HCT116 (cell line): Measurements from ENCODE around the gene NECTIN4. TPM values are rescaled to one million over a fixed set of nuclear protein-coding genes. Genes with fewer than 3 reads are reported as not detected.
A peak's percentile ranks its signal among the peaks of the same experiment; 100 is the strongest.

Source experiments
- ATAC-seq: fragments of 200-7000 bp; cut with Tn5 transposase; 2 replicates; pipeline ENCODE4 v1.9.1; 2020; ENCODE audit warnings: mild to moderate bottlenecking, moderate library complexity
- BruUV-seq: library from RNA; stranded (reverse); fragments of 400-500 nt; replicated peaks from 2 replicates; lab custom pipeline; 2021; lab: Mats Ljungman, UMichigan
- CTCF ChIA-PET: fragments of 300-600 bp; sonication (Branson Sonifier 250); formaldehyde crosslinking; loops from one replicate; lab custom pipeline; 2021; ENCODE audit warnings: antibody characterized with exemption; lab: Charles Lee
- POLR2A ChIA-PET: fragments of 300-600, 350-600 bp; sonication (Branson Sonifier 250); formaldehyde crosslinking; loops from one replicate; lab custom pipeline; 2021; ENCODE audit warnings: antibody characterized with exemption; lab: Charles Lee
- RAD21 ChIA-PET, 2 experiments: fragments of 300-600 bp; sonication (Branson Sonifier 250); formaldehyde crosslinking; loops; one replicate each; lab custom pipeline; 2023; ENCODE audit warnings: low total read pairs in 2 of 2; ENCODE audit not compliant: uncharacterized antibody in 2 of 2, unreplicated experiment in 2 of 2, low non-redundant PET in 1 of 2; lab: Charles Lee
- DNase-seq: peaks from one replicate; pipeline ENCODE4 v3.0.0-alpha.2; 2010; ENCODE audit warnings: low read depth, low spot score
- H2AFZ ChIP-seq: fragments of 200-600 bp; shearing (Covaris generic), sonication (generic); 2 replicates; pipeline ENCODE4 v1.6.1; 2017; ENCODE audit warnings: low read depth, mixed run types, mixed read lengths, antibody characterized with exemption, low read length; ENCODE audit not compliant: poor library complexity, severe bottlenecking
- H3K27ac ChIP-seq: 2 replicates; pipeline ENCODE4 v1.5.1; 2012; ENCODE audit warnings: low read depth, low read length
- H3K27me3 ChIP-seq: fragments of 200-600 bp; sonication (generic); 2 replicates; pipeline ENCODE4 v1.6.1; 2016; ENCODE audit warnings: mixed run types, low read length, mixed read lengths; ENCODE audit not compliant: insufficient read depth
- H3K36me3 ChIP-seq, 2 experiments: fragments of 200-500 bp in 1 of 2; fragments of 200-600 bp in 1 of 2; sonication (Bioruptor generic) in 1 of 2; sonication (generic) in 1 of 2; 2 replicates each; pipeline versions ENCODE4 v1.5.1 to v1.6.1; 2014 to 2016; ENCODE audit warnings: low read length in 2 of 2, inconsistent platforms in 1 of 2, mixed read lengths in 1 of 2, mixed run types in 1 of 2; ENCODE audit not compliant: insufficient read depth in 2 of 2, control insufficient read depth in 1 of 2
- H3K4me1 ChIP-seq, 2 experiments: fragments of 200-600 bp in 1 of 2; sonication (generic) in 1 of 2; 2 replicates each; pipeline versions ENCODE4 v1.5.1 to v1.6.1; 2012 to 2017; ENCODE audit warnings: low read length in 2 of 2, inconsistent platforms in 1 of 2, mild to moderate bottlenecking in 1 of 2, mixed read lengths in 1 of 2, mixed run types in 1 of 2, moderate library complexity in 1 of 2; ENCODE audit not compliant: insufficient read depth in 2 of 2, control insufficient read depth in 1 of 2
- H3K4me2 ChIP-seq: fragments of 200-600 bp; sonication (generic); 2 replicates; pipeline ENCODE4 v1.6.1; 2017; ENCODE audit warnings: mixed run types, low read length, mixed read lengths
- H3K4me3 ChIP-seq, 2 experiments: fragments of 200-600 bp in 1 of 2; sonication (generic) in 1 of 2; replicated peaks in 1 of 2; 2 replicates each; pipeline ENCODE4 v1.5.1; 2011 to 2016; ENCODE audit warnings: low read length in 2 of 2, control low read depth in 1 of 2, low read depth in 1 of 2, mild to moderate bottlenecking in 1 of 2, mixed read lengths in 1 of 2, mixed run types in 1 of 2
- H3K79me2 ChIP-seq: fragments of 200-600 bp; sonication (generic); 2 replicates; pipeline ENCODE4 v1.6.1; 2017; ENCODE audit warnings: mild to moderate bottlenecking, mixed run types, low read length, moderate library complexity, mixed read lengths; ENCODE audit not compliant: insufficient read depth
- H3K9ac ChIP-seq: fragments of 200-600 bp; sonication (generic); 2 replicates; pipeline ENCODE4 v1.6.1; 2016; ENCODE audit warnings: low read length, mixed read lengths
- H3K9me2 ChIP-seq: fragments of 200-600 bp; sonication (generic), shearing (Covaris generic); 2 replicates; pipeline ENCODE4 v1.6.1; 2017; ENCODE audit warnings: mixed run types, mild to moderate bottlenecking, moderate library complexity; ENCODE audit not compliant: insufficient read depth
- H3K9me3 ChIP-seq, 2 experiments: fragments of 200-500 bp in 1 of 2; fragments of 200-600 bp in 1 of 2; sonication (Bioruptor generic) in 1 of 2; sonication (generic) in 1 of 2; 2 replicates each; pipeline ENCODE4 v1.6.1; 2014 to 2017; ENCODE audit warnings: low read length in 2 of 2, mixed read lengths in 2 of 2, inconsistent platforms in 1 of 2, low read depth in 1 of 2, mild to moderate bottlenecking in 1 of 2, mixed run types in 1 of 2, moderate library complexity in 1 of 2; ENCODE audit not compliant: control insufficient read depth in 1 of 2, insufficient read depth in 1 of 2
- H4K20me1 ChIP-seq: fragments of 200-600 bp; sonication (generic), shearing (Covaris generic); 2 replicates; pipeline ENCODE4 v1.6.1; 2017; ENCODE audit warnings: mixed run types, mild to moderate bottlenecking, moderate library complexity; ENCODE audit not compliant: insufficient read depth
- CBX3 ChIP-seq: IDR thresholded peaks from 2 replicates; pipeline ENCODE4 v1.6.1; 2012; ENCODE audit warnings: low read depth
- EGR1 ChIP-seq: IDR thresholded peaks from 2 replicates; pipeline ENCODE4 v1.6.1; 2012; ENCODE audit warnings: low read depth
- ELF1 ChIP-seq: IDR thresholded peaks from 2 replicates; pipeline ENCODE4 v1.6.1; 2012; ENCODE audit warnings: low read depth, borderline replicate concordance
- EZH2phosphoT487 ChIP-seq: fragments of 200-600 bp; IDR thresholded peaks from 2 replicates; pipeline ENCODE4 v1.6.1; 2018; ENCODE audit warnings: antibody characterized with exemption, borderline replicate concordance
- FOSL1 ChIP-seq: IDR thresholded peaks from 2 replicates; pipeline ENCODE4 v1.6.1; 2012; ENCODE audit warnings: low read depth
- JUND ChIP-seq: IDR thresholded peaks from 2 replicates; pipeline ENCODE4 v1.6.1; 2012
- POLR2A ChIP-seq: IDR thresholded peaks from 2 replicates; pipeline ENCODE4 v1.7.0; 2011; ENCODE audit warnings: borderline replicate concordance; ENCODE audit not compliant: insufficient read depth, insufficient read length; ENCODE audit errors: extremely low read depth
- POLR2AphosphoS5 ChIP-seq: IDR thresholded peaks from 2 replicates; pipeline ENCODE4 v1.6.1; 2011; ENCODE audit warnings: mild to moderate bottlenecking, low read depth, low read length, moderate library complexity
- RAD21 ChIP-seq: IDR thresholded peaks from 2 replicates; pipeline ENCODE4 v1.6.1; 2012; ENCODE audit warnings: low read depth, mild to moderate bottlenecking
- TCF7L2 ChIP-seq: IDR thresholded peaks from 2 replicates; pipeline ENCODE4 v1.7.0; 2011; ENCODE audit warnings: borderline replicate concordance, inconsistent platforms; ENCODE audit not compliant: insufficient read depth, insufficient read length; ENCODE audit errors: extremely low read depth
- YY1 ChIP-seq: IDR thresholded peaks from 2 replicates; pipeline ENCODE4 v1.6.1; 2011; ENCODE audit warnings: low read length, low read depth, moderate library complexity, mild to moderate bottlenecking; ENCODE audit not compliant: insufficient replicate concordance; ENCODE audit errors: extremely low read depth
- ZBTB33 ChIP-seq: IDR thresholded peaks from 2 replicates; pipeline ENCODE4 v1.6.1; 2011; ENCODE audit warnings: mild to moderate bottlenecking, low read length, moderate library complexity; ENCODE audit not compliant: insufficient replicate concordance; ENCODE audit errors: extremely low read depth
- ZFX ChIP-seq: fragments of 450-650 bp; IDR thresholded peaks from 2 replicates; pipeline ENCODE4 v1.6.1; 2017
- intact Hi-C: fragments of 100-400 bp; cut with micrococcal nuclease; formaldehyde crosslinking; loops from 2 replicates; pipeline ENCODE4 v1.10.0; 2022
- total RNA-seq: library from RNA; stranded (reverse); gene quantifications from one replicate; pipeline ENCODE4 v1.2.1, GENCODE V29; 2021; ENCODE audit not compliant: unreplicated experiment
- TF ChIP-seq, protein P1 (sequence below), 3 experiments: fragments of 200-600 bp in 1 of 3; sonication (generic) in 1 of 3; IDR thresholded peaks in 2 of 3; conservative IDR thresholded peaks in 1 of 3; 2 replicates each; pipeline ENCODE4 v1.5.1; 2012 to 2017; ENCODE audit warnings: low read depth in 2 of 3, low read length in 2 of 3, antibody characterized with exemption in 1 of 3, borderline replicate concordance in 1 of 3, control low read depth in 1 of 3, mild to moderate bottlenecking in 1 of 3, mixed read lengths in 1 of 3, mixed run types in 1 of 3, moderate library complexity in 1 of 3; ENCODE audit not compliant: insufficient read depth in 1 of 3
- TF ChIP-seq, protein P2 (sequence below): IDR thresholded peaks from 2 replicates; pipeline ENCODE4 v1.6.1; 2012; ENCODE audit warnings: low read depth
- TF ChIP-seq, protein P3 (sequence below): IDR thresholded peaks from 2 replicates; pipeline ENCODE4 v1.6.1; 2012

Gene NECTIN4
- total RNA-seq, 1 experiment from 2014 or later = 3.3 TPM

GRCh38 chr1:161082996-161083747, 6.2 kb downstream of the NECTIN4 start:
- H3K4me1 ChIP-seq = peaks cover 34 to 78% of the 10 kb centered on the region in 2 experiments

More at GRCh38 chr1:161082996-161083747, 6.2 kb downstream of the NECTIN4 start:
- intact Hi-C loops = loop anchor here (1.0 kb wide), 1 partner anchor 32 kb away; no protein-coding TSS in a partner anchor
- CTCF ChIA-PET = interaction anchor here (1.1 to 2.4 kb wide), 2 partner anchors 11 to 14 kb away, joined by 3 to 7 read pairs; no protein-coding TSS in a partner anchor
- POLR2A ChIA-PET = interaction anchor here (0.8 to 1.5 kb wide), 4 partner anchors 9 to 38 kb away, joined by 3 to 4 read pairs (median 3); partner anchors contain the start of gene USF1
- H3K9ac ChIP-seq = peak overlapping the region; percentile 46
- H3K9me2 ChIP-seq = no peaks in the 10 kb centered on the region
- RAD21 ChIA-PET = interaction anchor here in 1 of 2 experiments (0.5 kb wide), 1 partner anchor 93 kb away, joined by 3 read pairs; no protein-coding TSS in a partner anchor
- no peaks in the 10 kb centered on the region for H3K9me3 ChIP-seq
- peak overlapping the region; percentile 11 to 40; a peak in 3 of 4 replicates for H3K4me3 ChIP-seq
- peak; percentile 73 for TF ChIP-seq YY1
- no peak for TF ChIP-seq RAD21
- TF ChIP-seq, protein P1, sequence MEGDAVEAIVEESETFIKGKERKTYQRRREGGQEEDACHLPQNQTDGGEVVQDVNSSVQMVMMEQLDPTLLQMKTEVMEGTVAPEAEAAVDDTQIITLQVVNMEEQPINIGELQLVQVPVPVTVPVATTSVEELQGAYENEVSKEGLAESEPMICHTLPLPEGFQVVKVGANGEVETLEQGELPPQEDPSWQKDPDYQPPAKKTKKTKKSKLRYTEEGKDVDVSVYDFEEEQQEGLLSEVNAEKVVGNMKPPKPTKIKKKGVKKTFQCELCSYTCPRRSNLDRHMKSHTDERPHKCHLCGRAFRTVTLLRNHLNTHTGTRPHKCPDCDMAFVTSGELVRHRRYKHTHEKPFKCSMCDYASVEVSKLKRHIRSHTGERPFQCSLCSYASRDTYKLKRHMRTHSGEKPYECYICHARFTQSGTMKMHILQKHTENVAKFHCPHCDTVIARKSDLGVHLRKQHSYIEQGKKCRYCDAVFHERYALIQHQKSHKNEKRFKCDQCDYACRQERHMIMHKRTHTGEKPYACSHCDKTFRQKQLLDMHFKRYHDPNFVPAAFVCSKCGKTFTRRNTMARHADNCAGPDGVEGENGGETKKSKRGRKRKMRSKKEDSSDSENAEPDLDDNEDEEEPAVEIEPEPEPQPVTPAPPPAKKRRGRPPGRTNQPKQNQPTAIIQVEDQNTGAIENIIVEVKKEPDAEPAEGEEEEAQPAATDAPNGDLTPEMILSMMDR (IDR thresholded peaks at IDR 0.05 in 2 of 3, conservative IDR thresholded peaks at IDR 0.05 in 1 of 3; ENCODE audit: borderline replicate concordance in 1 of 3, insufficient read depth in 1 of 3, low read depth in 2 of 3, low read length in 2 of 3) = no peak
- TF ChIP-seq JUND = no peak
- TF ChIP-seq, protein P2, sequence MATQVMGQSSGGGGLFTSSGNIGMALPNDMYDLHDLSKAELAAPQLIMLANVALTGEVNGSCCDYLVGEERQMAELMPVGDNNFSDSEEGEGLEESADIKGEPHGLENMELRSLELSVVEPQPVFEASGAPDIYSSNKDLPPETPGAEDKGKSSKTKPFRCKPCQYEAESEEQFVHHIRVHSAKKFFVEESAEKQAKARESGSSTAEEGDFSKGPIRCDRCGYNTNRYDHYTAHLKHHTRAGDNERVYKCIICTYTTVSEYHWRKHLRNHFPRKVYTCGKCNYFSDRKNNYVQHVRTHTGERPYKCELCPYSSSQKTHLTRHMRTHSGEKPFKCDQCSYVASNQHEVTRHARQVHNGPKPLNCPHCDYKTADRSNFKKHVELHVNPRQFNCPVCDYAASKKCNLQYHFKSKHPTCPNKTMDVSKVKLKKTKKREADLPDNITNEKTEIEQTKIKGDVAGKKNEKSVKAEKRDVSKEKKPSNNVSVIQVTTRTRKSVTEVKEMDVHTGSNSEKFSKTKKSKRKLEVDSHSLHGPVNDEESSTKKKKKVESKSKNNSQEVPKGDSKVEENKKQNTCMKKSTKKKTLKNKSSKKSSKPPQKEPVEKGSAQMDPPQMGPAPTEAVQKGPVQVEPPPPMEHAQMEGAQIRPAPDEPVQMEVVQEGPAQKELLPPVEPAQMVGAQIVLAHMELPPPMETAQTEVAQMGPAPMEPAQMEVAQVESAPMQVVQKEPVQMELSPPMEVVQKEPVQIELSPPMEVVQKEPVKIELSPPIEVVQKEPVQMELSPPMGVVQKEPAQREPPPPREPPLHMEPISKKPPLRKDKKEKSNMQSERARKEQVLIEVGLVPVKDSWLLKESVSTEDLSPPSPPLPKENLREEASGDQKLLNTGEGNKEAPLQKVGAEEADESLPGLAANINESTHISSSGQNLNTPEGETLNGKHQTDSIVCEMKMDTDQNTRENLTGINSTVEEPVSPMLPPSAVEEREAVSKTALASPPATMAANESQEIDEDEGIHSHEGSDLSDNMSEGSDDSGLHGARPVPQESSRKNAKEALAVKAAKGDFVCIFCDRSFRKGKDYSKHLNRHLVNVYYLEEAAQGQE = no peak
- TF ChIP-seq, protein P3, sequence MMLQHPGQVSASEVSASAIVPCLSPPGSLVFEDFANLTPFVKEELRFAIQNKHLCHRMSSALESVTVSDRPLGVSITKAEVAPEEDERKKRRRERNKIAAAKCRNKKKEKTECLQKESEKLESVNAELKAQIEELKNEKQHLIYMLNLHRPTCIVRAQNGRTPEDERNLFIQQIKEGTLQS = no peak
- TF ChIP-seq POLR2A = no peak
- TF ChIP-seq EGR1 = no peak
- TF ChIP-seq ELF1 = no peak
- TF ChIP-seq CBX3 = no peak
- no peak for TF ChIP-seq FOSL1
- peak; percentile 88 for TF ChIP-seq ZBTB33
- TF ChIP-seq EZH2phosphoT487 = no peak
- TF ChIP-seq TCF7L2 = no peak
- TF ChIP-seq ZFX = peak; percentile 40
- TF ChIP-seq POLR2AphosphoS5 = peak; percentile 85
- H3K79me2 ChIP-seq = no peaks in the 10 kb centered on the region
- H3K36me3 ChIP-seq = no peaks in the 10 kb centered on the region
- no peaks in the 10 kb centered on the region for H4K20me1 ChIP-seq
- H3K27ac ChIP-seq = peak overlapping the region; percentile 46
- DNase-seq (peak; percentile 89), ATAC-seq (peak; percentile 94)
- peak overlapping the region; percentile 73 for H3K4me2 ChIP-seq
- H2AFZ ChIP-seq = peak overlapping the region; percentile 56
- no peaks in the 10 kb centered on the region for H3K27me3 ChIP-seq
- BruUV-seq = TSS peak; percentile 94
